Lung (tissue), 12 donors: Measurements from ENCODE around the gene ZNF516. TPM values are rescaled to one million over a fixed set of nuclear protein-coding genes. Genes with fewer than 3 reads are reported as not detected.
A peak's percentile ranks its signal among the peaks of the same experiment; 100 is the strongest.

Experiments used
- ATAC-seq: fragments of 200-7000 bp; cut with Tn5 transposase; one replicate; pipeline ENCODE4 v1.9.1; 2020; ENCODE audit warnings: moderate number of reproducible peaks; ENCODE audit not compliant: insufficient read depth, low FRiP score
- DNase-seq, 3 donors: peaks; one replicate each; pipeline ENCODE4 v3.0.0-alpha.2; 2013 to 2017
- H3K27ac ChIP-seq, 2 donors: one replicate each; pipeline ENCODE4 v1.5.1; 2013; ENCODE audit warnings: mild to moderate bottlenecking in 2 of 2, moderate library complexity in 2 of 2, control low read depth in 1 of 2, inconsistent platforms in 1 of 2, low read depth in 1 of 2, low read length in 1 of 2
- H3K27me3 ChIP-seq, 3 donors: one replicate each; pipeline ENCODE4 v1.5.1; 2013; ENCODE audit warnings: low read length in 2 of 3; ENCODE audit not compliant: control insufficient read depth in 3 of 3, insufficient read depth in 3 of 3
- H3K36me3 ChIP-seq, 4 donors: one replicate each; pipeline ENCODE4 v1.5.1; 2013; ENCODE audit warnings: low read length in 4 of 4, mild to moderate bottlenecking in 1 of 4, moderate library complexity in 1 of 4; ENCODE audit not compliant: control insufficient read depth in 4 of 4, insufficient read depth in 4 of 4
- H3K4me1 ChIP-seq, 5 donors: one replicate each; pipeline ENCODE4 v1.5.1; 2013; ENCODE audit warnings: low read length in 5 of 5, mild to moderate bottlenecking in 2 of 5, moderate library complexity in 1 of 5; ENCODE audit not compliant: control insufficient read depth in 5 of 5, insufficient read depth in 5 of 5
- H3K4me3 ChIP-seq: one replicate; pipeline ENCODE4 v1.5.1; 2013; ENCODE audit warnings: mild to moderate bottlenecking, control low read depth, moderate library complexity
- H3K9ac ChIP-seq, 2 donors: one replicate each; pipeline ENCODE4 v1.5.1; 2013; ENCODE audit warnings: low read length in 2 of 2, control low read depth in 1 of 2; ENCODE audit not compliant: insufficient read depth in 1 of 2
- H3K9me3 ChIP-seq, 4 donors: one replicate each; pipeline ENCODE4 v1.5.1; 2013; ENCODE audit warnings: low read length in 3 of 4, mild to moderate bottlenecking in 1 of 4, moderate library complexity in 1 of 4; ENCODE audit not compliant: control insufficient read depth in 4 of 4, insufficient read depth in 3 of 4
- CTCF ChIP-seq: IDR thresholded peaks from 2 replicates; pipeline ENCODE4 v1.5.1; 2012; ENCODE audit warnings: mild to moderate bottlenecking; ENCODE audit errors: control extremely low read depth, extremely low read depth
- WGBS, 2 donors: extraction: QIAGEN DNeasy Blood & Tissue Kit; methylation state at CpG; one replicate each; pipeline ENCODE4 v1.1.7; 2013; 5-methylcytosine and 5-hydroxymethylcytosine counted together
- polyA plus RNA-seq, 2 donors: library from polyadenylated mRNA; stranded (reverse); fragments of 200-250 nt; gene quantifications; one replicate each; pipeline ENCODE4 v1.2.1, GENCODE V29; 2013
- total RNA-seq, 2 donors: library from RNA; depleted of rRNA in 1 of 2; stranded (reverse); fragments of >200 nt in 1 of 2; gene quantifications; one replicate each; pipeline ENCODE4 v1.2.1, GENCODE V29; 2014 to 2021
- donor health status: control.
- donor health status: control.
- donor health status: Bipolar disorder and iron deficiency.
- donor health status: healthy.
- donor health status: DM: yes; HTN: yes; CAD: no.

ZNF516 gene
- total and polyA plus RNA-seq, 4 donors: 7.7 to 45.4 (median 26.4) TPM

- no peak for ATAC-seq
These were observed 151.0 kb downstream of the ZNF516 start for GRCh38 chr18:76343938-76344569.

GRCh38 chr18:76340410-76340809 is 154.6 kb downstream of the ZNF516 start:
- H3K27me3 ChIP-seq: no peaks in the 10 kb centered on the region
- DNase-seq (no peak), ATAC-seq (no peak)
- 82 to 92% methylated on average over 2 of the region's 2 CpGs for WGBS, 2 donors
- peaks cover 0 to 9% (median 5%) of the 10 kb centered on the region in 4 donors for H3K9me3 ChIP-seq
- H3K36me3 ChIP-seq: peaks cover 0 to 5% (median 0%) of the 10 kb centered on the region in 4 donors
- peaks cover 0 to 3% (median 0%) of the 10 kb centered on the region in 5 donors for H3K4me1 ChIP-seq
- H3K27ac ChIP-seq: no peak overlapping the region
- no peak overlapping the region for H3K4me3 ChIP-seq
- H3K9ac ChIP-seq: no peak overlapping the region
- no peak for TF ChIP-seq CTCF

More at GRCh38 chr18:76343938-76344569, 151.0 kb downstream of the ZNF516 start:
- DNase-seq: peak in 1 of 3 donors; percentile 41
- WGBS, 2 donors: 98 to 100% methylated on average over 3 of the region's 3 CpGs
- H3K27me3 ChIP-seq: no peaks in the 10 kb centered on the region
- peaks cover 0 to 5% (median 0%) of the 10 kb centered on the region in 4 donors for H3K36me3 ChIP-seq
- H3K4me1 ChIP-seq: peaks cover 0 to 9% (median 0%) of the 10 kb centered on the region in 5 donors
- H3K27ac ChIP-seq: no peak overlapping the region
- H3K9me3 ChIP-seq: peaks cover 0 to 9% (median 5%) of the 10 kb centered on the region in 4 donors
- H3K4me3 ChIP-seq: no peak overlapping the region
- no peak overlapping the region for H3K9ac ChIP-seq
- no peak for TF ChIP-seq CTCF

GRCh38 chr18:76339246-76339620 is 155.8 kb downstream of the ZNF516 start:
- Histone ChIP-seq H3K9ac (no peak overlapping the region), H3K4me1 (peaks cover 0 to 3% (median 0%) of the 10 kb centered on the region in 5 donors), H3K4me3 (no peak overlapping the region), H3K36me3 (peaks cover 0 to 5% (median 0%) of the 10 kb centered on the region in 4 donors), H3K27ac (no peak overlapping the region), H3K9me3 (peaks cover 0 to 9% (median 5%) of the 10 kb centered on the region in 4 donors), H3K27me3 (no peaks in the 10 kb centered on the region)
- ATAC-seq: no peak
- TF ChIP-seq CTCF: no peak
- 47 to 53% methylated on average over 2 of the region's 2 CpGs for WGBS, 2 donors
- peak in 1 of 3 donors; percentile 28 for DNase-seq
